Activated T-helper 9 cell treated with anti-CD3 and anti-CD28 coated beads, Interleukin-2, amount 50 U/mL, for 16 hours (primary cell): ENCODE measurements around the gene B3GNT3.

Experiments used
- DNase-seq: peaks from one replicate; pipeline ENCODE4 v3.0.0-alpha.2; 2020; ENCODE audit warnings: low read depth

Gene B3GNT3

DNA sequence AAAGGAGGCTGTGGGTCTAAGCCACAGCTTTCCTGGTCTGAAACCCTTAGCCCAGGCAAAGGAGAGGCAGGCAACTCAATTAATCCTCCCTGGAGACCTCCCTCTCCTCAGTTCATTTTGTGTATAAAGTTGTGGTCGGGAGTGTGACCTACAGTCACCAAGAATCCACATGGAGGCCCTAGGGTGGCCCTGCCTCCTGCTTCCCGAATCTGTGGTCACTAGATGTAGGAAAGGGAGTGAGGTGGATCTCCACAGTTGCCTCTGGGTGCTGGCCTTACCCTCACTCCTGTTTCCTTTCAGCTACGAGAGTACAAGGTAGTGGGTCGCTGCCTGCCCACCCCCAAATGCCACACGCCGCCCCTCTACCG is 66.0 kb downstream of the B3GNT3 start:
- DNase-seq = no peak

DNA sequence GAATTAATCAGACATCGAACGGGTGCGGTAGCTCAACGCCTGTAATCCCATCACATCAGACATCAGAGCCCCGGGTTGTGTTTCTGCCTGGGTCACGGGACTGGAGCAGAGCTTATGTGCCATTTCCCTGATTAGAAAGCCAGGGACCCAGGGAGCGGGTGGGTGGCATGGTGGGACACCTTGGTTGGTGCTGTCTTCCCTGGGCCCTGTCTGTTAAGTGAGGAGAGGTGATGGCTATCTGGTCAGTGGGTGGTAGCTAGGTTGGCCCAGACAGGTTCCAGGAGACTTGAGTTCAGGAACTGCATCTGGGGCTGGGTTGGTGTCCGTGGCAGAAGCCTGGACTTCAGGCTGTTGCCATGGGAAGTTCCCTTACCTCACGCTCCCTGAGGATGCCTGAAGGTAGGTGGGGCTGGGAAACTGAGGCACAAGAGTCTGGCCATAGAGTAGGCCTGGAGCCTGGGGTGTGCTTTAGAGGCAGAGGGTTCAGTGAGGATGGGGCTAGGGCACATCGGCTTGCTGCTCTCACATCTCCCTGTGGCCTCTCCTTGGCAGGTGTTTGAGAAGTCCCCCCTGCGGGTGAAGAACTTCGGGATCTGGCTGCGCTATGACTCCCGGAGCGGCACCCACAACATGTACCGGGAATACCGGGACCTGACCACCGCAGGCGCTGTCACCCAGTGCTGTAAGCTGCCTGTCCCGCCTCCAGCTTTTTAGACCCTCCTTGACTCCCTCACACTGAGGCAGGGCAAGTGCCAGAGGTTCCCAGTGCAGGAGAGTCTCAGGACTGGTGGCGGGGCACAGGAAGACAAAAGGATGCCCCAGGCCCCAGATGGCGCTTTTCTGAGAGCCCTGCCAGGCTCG is 66.8 kb downstream of the B3GNT3 start:
- no peak for DNase-seq

GRCh38 chr19:17862711-17863519 is 68.0 kb downstream of the B3GNT3 start:
- DNase-seq = no peak
